ENCODE data around the gene SPZ1. TPM values are rescaled to one million over a fixed set of nuclear protein-coding genes. Genes with fewer than 3 reads are reported as not detected.

Gene SPZ1
- polyA plus RNA-seq, 2 of the 4 experiments (the other 2 are of a cell fraction) = not detected

GRCh38 chr5:80339116-80339515 lies 19.3 kb downstream of the SPZ1 start:
- WGBS (ENCODE audit: missing lambda C conversion rate) = 82% methylated on average over 7 of the region's 7 CpGs

GRCh38 chr5:80341016-80341775 lies 21.4 kb downstream of the SPZ1 start:
- no peaks in the 10 kb centered on the region for H3K4me1 ChIP-seq
- H3K27ac ChIP-seq = no peak overlapping the region
- CTCF ChIA-PET = no interaction called here
- POLR2A ChIA-PET = interaction anchor here (0.6 kb wide), 1 partner anchor 331 kb away, joined by 3 read pairs; no protein-coding TSS in a partner anchor
- FAIRE-seq (no peak), DNase-seq (ENCODE audit: low read depth in 1 of 2, low spot score in 1 of 2) (no peak), ATAC-seq (no peak)
- no peak overlapping the region for H3K4me3 ChIP-seq
- H3K4me2 ChIP-seq = no peak overlapping the region
- TF ChIP-seq NR3C1 (IDR thresholded peaks at IDR 0.05) (no peak), KDM1A (IDR thresholded peaks at IDR 0.05; ENCODE audit: low read depth) (no peak), HDAC2 (IDR thresholded peaks at IDR 0.05) (no peak), RCOR1 (IDR thresholded peaks at IDR 0.05; ENCODE audit: low read depth, low read length) (no peak), ZFP36 (IDR thresholded peaks at IDR 0.05; ENCODE audit: borderline replicate concordance, partially characterized antibody) (no peak), EHF (CRISPR knock-in tag; IDR thresholded peaks at IDR 0.05) (no peak), MAFK (IDR thresholded peaks at IDR 0.05; ENCODE audit: partially characterized antibody) (no peak), CHD4 (IDR thresholded peaks at IDR 0.05; ENCODE audit: borderline replicate concordance) (no peak), REST (IDR thresholded peaks at IDR 0.05) (no peak), RAD21 (conservative IDR thresholded peaks at IDR 0.05 in 1 of 2, IDR thresholded peaks at IDR 0.05 in 1 of 2) (no peak)
- WGBS (ENCODE audit: missing lambda C conversion rate) = 26% methylated on average over 4 of the region's 4 CpGs
- no peaks in the 10 kb centered on the region for H3K9me3 ChIP-seq

More at GRCh38 chr5:80339116-80339515, 19.3 kb downstream of the SPZ1 start:
- no peaks in the 10 kb centered on the region for H3K4me1 ChIP-seq
- TF ChIP-seq ELK1 (IDR thresholded peaks at IDR 0.05; ENCODE audit: low read depth, low read length) = no peak
- TF ChIP-seq ZFP36 (IDR thresholded peaks at IDR 0.05; ENCODE audit: borderline replicate concordance, partially characterized antibody) = no peak
- no peak for TF ChIP-seq JUNB (IDR thresholded peaks at IDR 0.05)
- TF ChIP-seq MYC (IDR thresholded peaks at IDR 0.05; ENCODE audit: borderline replicate concordance, low read length) = no peak
- TF ChIP-seq MAX (IDR thresholded peaks at IDR 0.05) = no peak
- TF ChIP-seq RAD21 (conservative IDR thresholded peaks at IDR 0.05 in 1 of 2, IDR thresholded peaks at IDR 0.05 in 1 of 2) = no peak
- no peak for TF ChIP-seq EP300 (IDR thresholded peaks at IDR 0.05)
- no peak for TF ChIP-seq EHMT2 (IDR thresholded peaks at IDR 0.05; ENCODE audit: low read depth)
- TF ChIP-seq PHF8 (IDR thresholded peaks at IDR 0.05; ENCODE audit: borderline replicate concordance, low read depth) = no peak
- TF ChIP-seq NPAS2 (CRISPR knock-in tag; IDR thresholded peaks at IDR 0.05; ENCODE audit: borderline replicate concordance) = no peak
- TF ChIP-seq FOSL2 (IDR thresholded peaks at IDR 0.05) = no peak
- TF ChIP-seq FOSL2 (CRISPR knock-in tag; IDR thresholded peaks at IDR 0.05) = no peak
- TF ChIP-seq NR3C1 (IDR thresholded peaks at IDR 0.05) = no peak
- FAIRE-seq (no peak), DNase-seq (ENCODE audit: low read depth in 1 of 2, low spot score in 1 of 2) (no peak), ATAC-seq (no peak)
- H3K4me2 ChIP-seq = no peak overlapping the region
- H3K4me3 ChIP-seq = no peak overlapping the region
- ChIA-PET POLR2A (no interaction called here), CTCF (interaction anchor here (0.7 kb wide), 1 partner anchor 14 kb away, joined by 3 read pairs; no protein-coding TSS in a partner anchor)
- no peaks in the 10 kb centered on the region for H3K9me3 ChIP-seq
- no peak overlapping the region for H3K27ac ChIP-seq

Data from A549 (cell line).